MM.1S (cell line): Measurements from ENCODE around the gene MAB21L4.

Source experiments
- DNase-seq: peaks from one replicate; pipeline ENCODE4 v3.0.0-alpha.2; 2015
- H2AFZ ChIP-seq: fragments of 300-600 bp; sonication (generic); 2 replicates; pipeline ENCODE4 v1.6.0; 2016; ENCODE audit warnings: antibody characterized with exemption, low read length
- H3F3A ChIP-seq: fragments of 300-600 bp; sonication (generic); 2 replicates; pipeline ENCODE4 v1.6.1; 2016; ENCODE audit warnings: mild to moderate bottlenecking, antibody characterized with exemption, low read length, moderate library complexity, mixed read lengths; ENCODE audit not compliant: insufficient read depth
- H3K27ac ChIP-seq: fragments of 300-600 bp; sonication (generic); 2 replicates; pipeline ENCODE4 v1.5.1; 2016; ENCODE audit warnings: mild to moderate bottlenecking, low read length
- H3K27me3 ChIP-seq: fragments of 300-600 bp; sonication (generic); replicated peaks from 2 replicates; pipeline ENCODE4 v1.6.0; 2016; ENCODE audit warnings: low read length; ENCODE audit not compliant: insufficient read depth
- H3K36me3 ChIP-seq: fragments of 300-600 bp; sonication (generic); replicated peaks from 2 replicates; pipeline ENCODE4 v1.6.1; 2016; ENCODE audit warnings: mild to moderate bottlenecking, low read length, mixed read lengths; ENCODE audit not compliant: insufficient read depth
- H3K4me1 ChIP-seq: fragments of 300-600 bp; sonication (generic); 2 replicates; pipeline ENCODE4 v1.6.1; 2016; ENCODE audit warnings: low read length, mixed read lengths
- H3K4me2 ChIP-seq: fragments of 300-600 bp; sonication (generic); 2 replicates; pipeline ENCODE4 v1.6.0; 2016; ENCODE audit warnings: low read depth, low read length
- H3K4me3 ChIP-seq: fragments of 300-600 bp; sonication (generic); 2 replicates; pipeline ENCODE4 v1.5.1; 2016; ENCODE audit warnings: low read length, mixed read lengths
- H3K79me2 ChIP-seq: fragments of 300-600 bp; sonication (generic); 2 replicates; pipeline ENCODE4 v1.6.1; 2016; ENCODE audit warnings: mixed run types, low read length, mixed read lengths
- H3K9ac ChIP-seq: fragments of 300-600 bp; sonication (generic); 2 replicates; pipeline ENCODE4 v1.6.1; 2016; ENCODE audit warnings: low read length, mixed read lengths
- H3K9me2 ChIP-seq: fragments of 300-600 bp; sonication (generic); replicated peaks from 2 replicates; pipeline ENCODE4 v1.6.1; 2016; ENCODE audit warnings: mild to moderate bottlenecking, low read length, mixed read lengths; ENCODE audit not compliant: insufficient read depth
- H3K9me3 ChIP-seq: fragments of 300-600 bp; sonication (generic); replicated peaks from 2 replicates; pipeline ENCODE4 v1.6.1; 2016; ENCODE audit warnings: mild to moderate bottlenecking, low read length, mixed read lengths; ENCODE audit not compliant: insufficient read depth
- H4K20me1 ChIP-seq: fragments of 300-600 bp; sonication (generic); 2 replicates; pipeline ENCODE4 v1.6.1; 2016; ENCODE audit warnings: mild to moderate bottlenecking, low read length, moderate library complexity, mixed read lengths; ENCODE audit not compliant: insufficient read depth
- EZH2 ChIP-seq: fragments of 300-600 bp; sonication (generic); optimal IDR thresholded peaks from 2 replicates; pipeline ENCODE3; 2017; ENCODE audit warnings: low read depth, mild to moderate bottlenecking, antibody characterized with exemption, low read length, mixed read lengths
- EZH2phosphoT487 ChIP-seq: fragments of 300-600 bp; sonication (generic); IDR thresholded peaks from 2 replicates; pipeline ENCODE4 v1.6.1; 2018; ENCODE audit warnings: antibody characterized with exemption, low read length
- TF ChIP-seq, protein P1 (sequence below): fragments of 300-600 bp; sonication (generic); IDR thresholded peaks from 2 replicates; pipeline ENCODE4 v1.5.1; 2016; ENCODE audit warnings: antibody characterized with exemption, low read length, mixed read lengths

MAB21L4 gene

DNA sequence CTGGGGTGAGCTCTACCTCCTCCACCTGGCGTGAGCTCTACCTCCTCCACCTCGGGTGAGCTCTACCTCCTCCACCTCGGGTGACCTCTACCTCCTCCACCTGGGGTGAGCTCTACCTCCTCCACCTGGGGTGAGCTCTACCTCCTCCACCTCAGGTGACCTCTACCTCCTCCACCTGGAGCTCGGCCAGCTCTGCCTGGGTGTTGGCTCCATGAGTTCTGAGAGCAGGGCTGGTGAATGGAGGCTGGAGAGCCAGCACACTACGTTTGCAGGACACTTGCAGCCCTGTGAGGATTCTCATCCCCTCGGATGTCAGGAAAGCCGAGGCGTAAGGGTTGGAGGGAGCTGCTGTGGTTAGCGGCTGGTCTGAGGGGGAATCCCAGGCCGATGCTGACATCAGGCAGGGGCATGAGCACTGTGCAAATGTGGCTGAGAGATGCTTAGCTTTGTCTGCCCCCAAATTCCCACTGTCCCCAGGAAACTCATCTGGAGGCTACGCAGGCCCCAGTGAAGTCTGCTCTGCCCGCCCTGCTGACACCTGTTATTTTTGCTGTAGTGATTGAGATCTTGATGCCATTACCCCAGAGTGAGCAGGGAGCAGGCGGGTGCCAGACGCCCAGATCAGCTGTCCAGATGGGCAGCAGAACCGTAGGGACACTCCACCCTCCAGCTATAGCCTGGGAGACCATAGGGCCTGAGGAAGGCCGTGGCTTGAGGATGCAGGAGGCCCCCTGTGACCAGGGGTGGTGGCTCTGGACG is 13.4 kb upstream of the MAB21L4 start:
- no peak for DNase-seq

DNA sequence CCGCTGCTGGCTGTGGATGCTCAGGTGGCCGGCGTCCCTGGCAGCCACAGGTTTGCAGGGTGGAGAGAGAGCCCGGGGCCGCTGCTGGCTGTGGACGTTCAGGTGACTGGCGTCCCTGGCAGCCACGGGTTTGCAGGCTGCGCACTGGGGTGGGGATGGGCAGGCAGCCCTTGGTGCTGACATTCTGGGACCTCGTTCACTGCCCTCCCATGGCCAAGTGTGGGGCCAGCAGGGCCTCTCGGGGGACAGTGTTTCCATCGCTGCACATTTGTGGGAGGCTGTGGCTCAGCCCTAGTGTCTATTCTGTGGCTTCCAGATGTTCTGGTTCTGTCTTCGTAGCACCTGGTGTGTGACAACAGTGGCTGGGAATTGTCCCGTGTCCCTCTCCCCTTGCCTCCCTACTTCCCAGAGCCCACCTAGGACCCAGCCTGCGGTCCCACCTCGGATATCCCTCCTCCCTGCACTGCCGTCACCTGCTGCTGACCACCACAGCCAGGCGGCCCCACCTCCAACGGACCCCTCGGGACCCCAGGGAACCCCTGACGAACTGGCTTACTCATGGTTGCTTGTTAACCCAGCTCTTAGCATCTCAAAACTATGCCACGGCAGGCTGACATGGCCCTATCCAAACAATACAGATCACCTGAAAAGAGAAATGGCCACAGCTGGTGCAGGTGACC is 11.1 kb upstream of the MAB21L4 start:
- Histone ChIP-seq H3K9ac (no peak overlapping the region), H3K79me2 (no peaks in the 10 kb centered on the region), H3K4me3 (no peak overlapping the region), H3K27ac (peak overlapping the region; percentile 27; the same call in 1 of the 2 replicates), H3K36me3 (no peaks in the 10 kb centered on the region), H3K4me1 (no peaks in the 10 kb centered on the region), H3K9me2 (no peaks in the 10 kb centered on the region), H3K4me2 (no peak overlapping the region), H2AFZ (no peak overlapping the region), H4K20me1 (no peaks in the 10 kb centered on the region), H3K27me3 (peaks cover 43% of the 10 kb centered on the region), H3K9me3 (no peaks in the 10 kb centered on the region), H3F3A (no peaks in the 10 kb centered on the region)
- no peak for TF ChIP-seq EZH2
- no peak for TF ChIP-seq EZH2phosphoT487
- TF ChIP-seq, protein P1, sequence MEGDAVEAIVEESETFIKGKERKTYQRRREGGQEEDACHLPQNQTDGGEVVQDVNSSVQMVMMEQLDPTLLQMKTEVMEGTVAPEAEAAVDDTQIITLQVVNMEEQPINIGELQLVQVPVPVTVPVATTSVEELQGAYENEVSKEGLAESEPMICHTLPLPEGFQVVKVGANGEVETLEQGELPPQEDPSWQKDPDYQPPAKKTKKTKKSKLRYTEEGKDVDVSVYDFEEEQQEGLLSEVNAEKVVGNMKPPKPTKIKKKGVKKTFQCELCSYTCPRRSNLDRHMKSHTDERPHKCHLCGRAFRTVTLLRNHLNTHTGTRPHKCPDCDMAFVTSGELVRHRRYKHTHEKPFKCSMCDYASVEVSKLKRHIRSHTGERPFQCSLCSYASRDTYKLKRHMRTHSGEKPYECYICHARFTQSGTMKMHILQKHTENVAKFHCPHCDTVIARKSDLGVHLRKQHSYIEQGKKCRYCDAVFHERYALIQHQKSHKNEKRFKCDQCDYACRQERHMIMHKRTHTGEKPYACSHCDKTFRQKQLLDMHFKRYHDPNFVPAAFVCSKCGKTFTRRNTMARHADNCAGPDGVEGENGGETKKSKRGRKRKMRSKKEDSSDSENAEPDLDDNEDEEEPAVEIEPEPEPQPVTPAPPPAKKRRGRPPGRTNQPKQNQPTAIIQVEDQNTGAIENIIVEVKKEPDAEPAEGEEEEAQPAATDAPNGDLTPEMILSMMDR = no peak
- no peak for DNase-seq

More for the DNA sequence above, 13.4 kb upstream of the MAB21L4 start:
- H4K20me1 ChIP-seq = no peaks in the 10 kb centered on the region
- no peaks in the 10 kb centered on the region for H3K9me3 ChIP-seq
- no peak overlapping the region for H3K4me2 ChIP-seq
- H3K9ac ChIP-seq = no peak overlapping the region
- peaks cover 62% of the 10 kb centered on the region for H3K27me3 ChIP-seq
- H3K27ac ChIP-seq = peak overlapping the region; percentile 37; the same call in 1 of the 2 replicates
- H3K4me3 ChIP-seq = no peak overlapping the region
- no peaks in the 10 kb centered on the region for H3K36me3 ChIP-seq
- no peak for TF ChIP-seq EZH2phosphoT487
- TF ChIP-seq EZH2 = no peak
- TF ChIP-seq, protein P1 = no peak
- H3F3A ChIP-seq = no peaks in the 10 kb centered on the region
- no peaks in the 10 kb centered on the region for H3K9me2 ChIP-seq
- H2AFZ ChIP-seq = no peak overlapping the region
- H3K4me1 ChIP-seq = no peaks in the 10 kb centered on the region
- no peaks in the 10 kb centered on the region for H3K79me2 ChIP-seq

DNA sequence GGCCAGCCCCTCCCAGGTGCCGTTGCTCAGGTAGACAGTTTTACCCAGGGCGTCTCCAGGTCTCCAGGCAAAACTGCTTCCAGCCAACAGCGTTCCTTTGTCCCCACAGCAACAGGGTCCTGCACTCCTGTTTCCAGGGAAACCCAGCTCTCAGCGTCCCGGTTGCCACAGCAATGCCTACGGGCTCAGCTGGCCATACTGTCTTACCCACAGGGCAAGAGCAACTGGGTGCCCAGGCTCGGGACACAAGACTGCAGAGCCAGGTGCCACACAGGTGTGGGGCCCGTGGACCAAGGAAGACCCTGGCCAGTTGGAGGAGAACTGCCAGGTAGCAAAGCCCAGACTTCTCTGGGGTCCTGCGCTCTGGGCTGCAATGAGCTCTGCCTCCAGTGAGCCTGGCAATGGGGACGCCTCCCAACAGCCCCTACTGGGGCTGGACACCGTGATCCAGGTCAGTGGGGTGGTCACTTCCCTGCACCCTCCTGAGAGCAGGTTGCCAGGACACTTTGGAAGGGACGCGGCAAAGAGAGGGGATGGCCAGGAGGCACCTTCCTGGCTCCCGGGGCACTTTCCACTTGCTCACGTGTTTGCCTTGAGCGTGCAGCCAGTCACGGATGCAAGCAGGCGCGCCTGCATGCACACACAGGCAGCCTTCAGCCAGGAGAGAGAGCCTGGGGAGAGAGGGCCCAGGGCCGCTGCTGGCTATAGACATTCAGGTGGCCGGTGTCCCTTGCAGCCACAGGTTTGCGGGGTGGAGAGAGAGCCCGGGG is 10.4 kb upstream of the MAB21L4 start, which contains the start of gene CROCC2:
CROCC2 (plus strand) TSS at position 196 of the 770 bp plus-strand sequence; CDS start at position 374, 178 bp downstream.
- DNase-seq = no peak
- Histone ChIP-seq H3K36me3 (no peaks in the 10 kb centered on the region), H3K27ac (peak within 1 kb of the TSS; percentile 27; the same call in 1 of the 2 replicates), H3K9ac (no peak within 1 kb of the TSS), H3K4me1 (no peaks in the 10 kb centered on the region), H3K9me2 (no peaks in the 10 kb centered on the region), H3K4me3 (no peak within 1 kb of the TSS), H2AFZ (no peak within 1 kb of the TSS), H3K4me2 (no peak within 1 kb of the TSS), H3F3A (no peaks in the 10 kb centered on the region), H3K79me2 (no peaks in the 10 kb centered on the region), H3K9me3 (no peaks in the 10 kb centered on the region), H4K20me1 (no peaks in the 10 kb centered on the region), H3K27me3 (peaks cover 42% of the 10 kb centered on the region)
- no peak for TF ChIP-seq EZH2
- TF ChIP-seq, protein P1 = no peak
- TF ChIP-seq EZH2phosphoT487 = no peak
